Measurements from ENCODE around the gene DHRS12.

DNA sequence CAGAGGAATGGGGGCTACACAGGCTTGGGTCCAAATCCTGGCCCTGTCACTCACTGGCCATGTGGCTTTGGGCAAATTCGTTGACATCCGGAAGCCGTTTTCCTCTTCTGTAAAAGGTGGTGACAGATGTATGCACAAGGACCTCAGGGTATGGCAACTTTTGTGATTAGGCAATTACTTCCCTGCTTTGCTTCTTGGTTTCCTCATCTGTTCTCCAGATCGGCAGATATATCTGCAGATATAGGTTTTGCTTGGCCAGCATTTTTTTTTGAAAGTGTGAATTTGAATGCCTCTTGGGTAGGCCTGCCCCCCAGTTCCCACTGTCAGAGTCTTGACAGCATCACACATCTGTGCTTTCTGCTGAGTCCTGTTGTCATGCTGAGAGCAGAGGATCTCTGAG lies 23.3 kb upstream of the DHRS12 start:
- no peak for TF ChIP-seq POLR2A (IDR thresholded peaks at IDR 0.05; ENCODE audit: low read depth, low read length)
- TF ChIP-seq POLR2AphosphoS5 (IDR thresholded peaks at IDR 0.05; ENCODE audit: low read depth, low read length) = no peak

Data from GM12892 (cell line).